H1 (cell line): ENCODE results near the gene KRTAP29-1. TPM values are rescaled to one million over a fixed set of nuclear protein-coding genes. Genes with fewer than 3 reads are reported as not detected.

Source experiments
- CTCF ChIA-PET: fragments of 300-600 bp; sonication (Branson Sonifier 250); formaldehyde crosslinking; loops from one replicate; lab custom pipeline; 2021; ENCODE audit not compliant: partially characterized antibody; lab: Charles Lee
- POLR2A ChIA-PET: fragments of 300-600 bp; sonication (Branson Sonifier 250); formaldehyde crosslinking; loops from one replicate; lab custom pipeline; 2021; ENCODE audit warnings: inconsistent platforms; ENCODE audit not compliant: partially characterized antibody; lab: Charles Lee
- DNase-seq, 2 experiments: peaks; one replicate each; pipeline versions ENCODE4 v3.0.0 to v3.0.0-alpha.2; 2010 to 2022; ENCODE audit warnings: low spot score in 2 of 2, low read depth in 1 of 2, mixed read lengths in 1 of 2
- FAIRE-seq: peaks from 2 replicates; lab custom pipeline; 2011; peaks lifted over from hg19 to GRCh38; lab: Jason Lieb, UNC
- H2AFZ ChIP-seq: 2 replicates; pipeline ENCODE4 v1.8.1; 2012; ENCODE audit warnings: low read length, inconsistent platforms
- H2AK5ac ChIP-seq: 2 replicates; pipeline ENCODE4 v1.6.1; 2013; ENCODE audit warnings: low read depth, low read length
- H2BK120ac ChIP-seq: replicated peaks from 2 replicates; pipeline ENCODE3; 2013; ENCODE audit warnings: low read depth, low read length, inconsistent platforms
- H2BK12ac ChIP-seq: 2 replicates; pipeline ENCODE4 v1.6.1; 2013; ENCODE audit warnings: low read depth, low read length
- H2BK15ac ChIP-seq: 2 replicates; pipeline ENCODE4 v1.6.1; 2013; ENCODE audit warnings: low read length
- H2BK20ac ChIP-seq: 2 replicates; pipeline ENCODE4 v1.6.1; 2013; ENCODE audit warnings: low read length
- H2BK5ac ChIP-seq: 2 replicates; pipeline ENCODE4 v1.6.1; 2013; ENCODE audit warnings: low read depth, low read length
- H3K14ac ChIP-seq: 2 replicates; pipeline ENCODE4 v1.6.1; 2013; ENCODE audit warnings: inconsistent platforms; ENCODE audit not compliant: insufficient read length
- H3K18ac ChIP-seq: 2 replicates; pipeline ENCODE4 v1.6.1; 2013; ENCODE audit warnings: low read length; ENCODE audit errors: extremely low read depth
- H3K23ac ChIP-seq: 2 replicates; pipeline ENCODE4 v1.6.1; 2013; ENCODE audit warnings: inconsistent platforms; ENCODE audit not compliant: insufficient read length
- H3K23me2 ChIP-seq: 2 replicates; pipeline ENCODE4 v1.6.1; 2013; ENCODE audit warnings: low read depth, low read length
- H3K27ac ChIP-seq: 2 replicates; pipeline ENCODE4 v1.6.1; 2011; ENCODE audit warnings: low read depth, low read length, inconsistent platforms
- H3K27me3 ChIP-seq, 4 experiments: replicated peaks in 1 of 4; 1 replicate in 1 of 4; 2 replicates in 3 of 4; pipeline versions ENCODE4 v1.6.1 to v1.8.1; 2011 to 2013; ENCODE audit warnings: low read length in 3 of 4, mild to moderate bottlenecking in 3 of 4, inconsistent platforms in 2 of 4, mixed read lengths in 2 of 4, moderate library complexity in 1 of 4; ENCODE audit not compliant: control insufficient read depth in 3 of 4, insufficient read depth in 3 of 4; ENCODE audit errors: extremely low read depth in 1 of 4
- H3K36me3 ChIP-seq, 4 experiments: 2 replicates each; pipeline versions ENCODE4 v1.6.1 to v1.8.1; 2011 to 2013; ENCODE audit warnings: mild to moderate bottlenecking in 4 of 4, low read length in 3 of 4, moderate library complexity in 2 of 4, control low read depth in 1 of 4, inconsistent platforms in 1 of 4; ENCODE audit not compliant: insufficient read depth in 4 of 4, control insufficient read depth in 2 of 4
- H3K4ac ChIP-seq: replicated peaks from 2 replicates; pipeline ENCODE3; 2013; ENCODE audit warnings: low read length, low read depth, mixed read lengths, inconsistent platforms; ENCODE audit not compliant: insufficient read length
- H3K4me1 ChIP-seq, 4 experiments: replicated peaks in 1 of 4; 1 replicate in 1 of 4; 2 replicates in 3 of 4; pipeline versions ENCODE4 v1.6.1 to v1.8.1; 2011 to 2013; ENCODE audit warnings: low read length in 3 of 4, inconsistent platforms in 2 of 4, mixed read lengths in 1 of 4; ENCODE audit not compliant: insufficient read depth in 4 of 4, control insufficient read depth in 3 of 4
- H3K4me2 ChIP-seq, 2 experiments: 2 replicates each; pipeline versions ENCODE4 v1.6.1 to v1.8.1; 2011 to 2013; ENCODE audit warnings: low read depth in 2 of 2, low read length in 2 of 2, control low read depth in 1 of 2, inconsistent platforms in 1 of 2, mild to moderate bottlenecking in 1 of 2; ENCODE audit not compliant: insufficient read depth in 1 of 2
- H3K4me3 ChIP-seq, 4 experiments: fragments of 200-600, 300-600 bp in 1 of 4; sonication (generic), shearing (Covaris generic), sonication (Bioruptor Twin) in 1 of 4; 2 replicates each; pipeline versions ENCODE4 v1.5.1 to v1.8.1; 2011 to 2016; ENCODE audit warnings: low read length in 4 of 4, low read depth in 3 of 4, control low read depth in 2 of 4, inconsistent platforms in 2 of 4, mild to moderate bottlenecking in 2 of 4, mixed read lengths in 1 of 4, moderate library complexity in 1 of 4; ENCODE audit not compliant: insufficient read depth in 2 of 4; ENCODE audit errors: extremely low read depth in 1 of 4
- H3K56ac ChIP-seq: replicated peaks from 2 replicates; pipeline ENCODE3; 2013; ENCODE audit warnings: low read depth, mild to moderate bottlenecking, mixed read lengths, low read length, inconsistent platforms; ENCODE audit not compliant: insufficient read length
- H3K79me1 ChIP-seq: 2 replicates; pipeline ENCODE4 v1.6.1; 2013; ENCODE audit warnings: low read depth, low read length, control low read depth
- H3K79me2 ChIP-seq, 2 experiments: 2 replicates each; pipeline versions ENCODE4 v1.6.1 to v1.8.1; 2012 to 2013; ENCODE audit warnings: low read length in 2 of 2, mild to moderate bottlenecking in 2 of 2, inconsistent platforms in 1 of 2; ENCODE audit not compliant: insufficient read depth in 2 of 2, control insufficient read depth in 1 of 2
- H3K9ac ChIP-seq, 4 experiments: replicated peaks in 1 of 4; 1 replicate in 1 of 4; 2 replicates in 3 of 4; pipeline versions ENCODE4 v1.6.1 to v1.8.1; 2011 to 2013; ENCODE audit warnings: low read depth in 3 of 4, low read length in 3 of 4, control low read depth in 2 of 4, mild to moderate bottlenecking in 2 of 4, moderate library complexity in 2 of 4, inconsistent platforms in 1 of 4; ENCODE audit errors: extremely low read depth in 1 of 4
- H3K9me3 ChIP-seq, 2 experiments: 2 replicates each; pipeline versions ENCODE4 v1.6.1 to v1.8.1; 2012 to 2013; ENCODE audit warnings: mild to moderate bottlenecking in 2 of 2, moderate library complexity in 2 of 2, control low read depth in 1 of 2, inconsistent platforms in 1 of 2, low read depth in 1 of 2, low read length in 1 of 2, mixed read lengths in 1 of 2; ENCODE audit not compliant: insufficient read depth in 2 of 2
- H4K20me1 ChIP-seq, 2 experiments: replicated peaks in 1 of 2; 2 replicates each; pipeline versions ENCODE3 to v1.8.1; 2011 to 2013; ENCODE audit warnings: inconsistent platforms in 2 of 2, low read length in 2 of 2, mild to moderate bottlenecking in 1 of 2; ENCODE audit not compliant: insufficient read depth in 2 of 2, control insufficient read depth in 1 of 2
- H4K5ac ChIP-seq: 2 replicates; pipeline ENCODE4 v1.6.1; 2013; ENCODE audit warnings: low read length, low read depth, mixed read lengths, inconsistent platforms; ENCODE audit not compliant: insufficient read length
- H4K8ac ChIP-seq: 2 replicates; pipeline ENCODE4 v1.8.0; 2013; ENCODE audit warnings: mild to moderate bottlenecking, moderate library complexity, low read length, inconsistent platforms; ENCODE audit not compliant: insufficient read depth; ENCODE audit errors: extremely low read depth
- H4K91ac ChIP-seq: replicated peaks from 2 replicates; pipeline ENCODE3; 2013; ENCODE audit warnings: low read length, mixed read lengths, inconsistent platforms; ENCODE audit not compliant: insufficient read length
- ATF3 ChIP-seq: IDR thresholded peaks from 2 replicates; pipeline ENCODE4 v1.6.1; 2011; ENCODE audit warnings: low read depth, mild to moderate bottlenecking, low read length; ENCODE audit not compliant: insufficient read depth
- CTBP2 ChIP-seq: IDR thresholded peaks from 2 replicates; pipeline ENCODE4 v1.7.0; 2011; ENCODE audit warnings: borderline replicate concordance, mild to moderate bottlenecking, moderate library complexity, mixed read lengths, low read length; ENCODE audit not compliant: insufficient read depth, insufficient read length
- E2F6 ChIP-seq: IDR thresholded peaks from 2 replicates; pipeline ENCODE4 v1.6.1; 2012; ENCODE audit warnings: inconsistent platforms
- FOSL1 ChIP-seq: IDR thresholded peaks from 2 replicates; pipeline ENCODE4 v1.6.1; 2011; ENCODE audit warnings: mild to moderate bottlenecking, low read depth, low read length, moderate library complexity; ENCODE audit not compliant: insufficient read depth
- HDAC2 ChIP-seq, 2 experiments: fragments of 300-600 bp in 1 of 2; sonication (generic) in 1 of 2; IDR thresholded peaks; 2 replicates each; pipeline ENCODE4 v1.6.1; 2011 to 2012; ENCODE audit warnings: low read depth in 2 of 2, low read length in 2 of 2, mild to moderate bottlenecking in 2 of 2, moderate library complexity in 2 of 2, borderline replicate concordance in 1 of 2, inconsistent platforms in 1 of 2
- JUN ChIP-seq: IDR thresholded peaks from 2 replicates; pipeline ENCODE4 v1.6.1; 2011; ENCODE audit warnings: low read depth, mild to moderate bottlenecking, improper control_type of control experiment, low read length
- KDM4A ChIP-seq: IDR thresholded peaks from one replicate; pipeline ENCODE4 v1.7.1; 2012; ENCODE audit warnings: low read depth, mild to moderate bottlenecking, moderate library complexity, low read length, inconsistent platforms; ENCODE audit not compliant: severe bottlenecking
- SIN3A ChIP-seq, 2 experiments: IDR thresholded peaks in 1 of 2; conservative IDR thresholded peaks in 1 of 2; 2 replicates each; pipeline ENCODE4 v1.6.1; 2011 to 2012; ENCODE audit warnings: low read length in 2 of 2, improper control_type of control experiment in 1 of 2, low read depth in 1 of 2, mild to moderate bottlenecking in 1 of 2
- SIX5 ChIP-seq: IDR thresholded peaks from 2 replicates; pipeline ENCODE4 v1.6.1; 2011; ENCODE audit warnings: mild to moderate bottlenecking, low read depth, low read length
- WGBS, 2 experiments: shearing (Covaris generic) in 1 of 2; methylation state at CpG; one replicate each; pipeline versions ENCODE4 v1.1.6 to v1.1.7; 2013 to 2015; ENCODE audit warnings: low lambda C conversion rate in 2 of 2, mixed read lengths in 2 of 2, inconsistent platforms in 1 of 2, low coverage in 1 of 2, missing lambda C conversion rate in 1 of 2; ENCODE audit not compliant: insufficient replicate concordance in 2 of 2, insufficient coverage in 1 of 2, insufficient read length in 1 of 2; ENCODE audit errors: extremely low coverage in 1 of 2, missing lambda C conversion rate in 1 of 2; 5-methylcytosine and 5-hydroxymethylcytosine counted together
- polyA plus RNA-seq, 7 experiments: library from polyadenylated mRNA; depleted of rRNA in 3 of 7; stranded (reverse) in 5 of 7; unstranded in 2 of 7; fragments of >200 nt in 5 of 7; fragments of 200-250 nt in 2 of 7; gene quantifications; 1 replicate in 5 of 7; 2 replicates in 1 of 7; 4 replicates in 1 of 7; pipeline versions ENCODE4 v1.2.1 to v1.2.3, GENCODE V29; 2011 to 2013; ENCODE audit warnings: missing spikeins in 2 of 7, mixed read lengths in 2 of 7
- total RNA-seq: library from RNA; stranded (reverse); fragmentation: NEBNext Ultra II Directional; extraction: Animal tissue kit (Norgen Biotek cat#: 25700); gene quantifications from 2 replicates; pipeline ENCODE4 v1.2.1, GENCODE V29; 2021
- TF ChIP-seq, protein P1 (sequence below): IDR thresholded peaks from 2 replicates; pipeline ENCODE4 v1.6.1; 2012; ENCODE audit warnings: low read length, inconsistent platforms

The KRTAP29-1 gene
- total and polyA plus RNA-seq, 2 of the 8 experiments (the other 6 are each of a cell fraction or from before 2014, with no cell fraction given), result not detected

DNA sequence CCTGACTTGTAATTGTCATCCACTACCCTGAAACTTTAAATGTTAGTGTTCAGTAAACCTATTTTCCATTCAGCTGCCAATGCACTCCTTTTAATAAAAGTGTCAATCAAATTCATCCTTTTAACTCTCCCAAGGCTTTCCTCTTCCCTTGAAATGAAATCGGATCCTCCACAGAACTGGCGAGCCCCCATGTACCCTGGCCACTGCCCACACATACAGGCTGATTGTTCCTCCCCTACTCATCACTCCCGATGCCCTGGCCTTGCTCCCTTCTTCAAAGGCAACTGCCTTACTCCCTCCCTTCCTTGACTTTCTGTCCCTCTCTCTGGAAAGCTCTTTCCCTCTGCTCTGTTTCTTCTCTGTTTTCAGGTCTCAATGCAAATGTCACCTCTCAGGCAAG is 40.4 kb upstream of the KRTAP29-1 start:
- POLR2A ChIA-PET, result interaction anchor here (0.6 kb wide), 1 partner anchor 92 kb away, joined by 3 read pairs; no protein-coding TSS in a partner anchor
- H3K18ac ChIP-seq, result no peak overlapping the region
- no peak overlapping the region for H3K14ac ChIP-seq
- no peak overlapping the region for H4K8ac ChIP-seq
- no peaks in the 10 kb centered on the region for H3K36me3 ChIP-seq
- H2BK20ac ChIP-seq, result no peak overlapping the region
- no peak overlapping the region for H3K27ac ChIP-seq
- no peak overlapping the region for H3K4me2 ChIP-seq
- no peaks in the 10 kb centered on the region for H3K23me2 ChIP-seq
- DNase-seq (no peak), FAIRE-seq (no peak)
- no peak overlapping the region for H2BK120ac ChIP-seq
- no peaks in the 10 kb centered on the region for H3K79me2 ChIP-seq
- H2AK5ac ChIP-seq, result no peak overlapping the region
- no peak overlapping the region for H4K91ac ChIP-seq
- H3K4me3 ChIP-seq, result no peak overlapping the region
- H2BK12ac ChIP-seq, result no peak overlapping the region
- CTCF ChIA-PET, result interaction anchor here (1.2 to 2.7 kb wide), 2 partner anchors 13 to 185 kb away, joined by 4 to 8 read pairs; partner anchors contain the start of gene KRT19
- H2AFZ ChIP-seq, result no peak overlapping the region
- H3K27me3 ChIP-seq, result no peaks in the 10 kb centered on the region
- 88% methylated on average over 3 of the region's 3 CpGs; no CpG with 5 or more reads in 1 of the 2 experiments for WGBS, 2 experiments
- no peak overlapping the region for H2BK5ac ChIP-seq
- no peak overlapping the region for H4K5ac ChIP-seq
- no peak overlapping the region for H3K23ac ChIP-seq
- H3K4me1 ChIP-seq, result no peaks in the 10 kb centered on the region
- H3K9me3 ChIP-seq, result peaks cover 0 to 10% of the 10 kb centered on the region in 2 experiments; a peak in 2 of 4 replicates
- no peak overlapping the region for H2BK15ac ChIP-seq
- H3K9ac ChIP-seq, result no peak overlapping the region
- H3K56ac ChIP-seq, result no peak overlapping the region
- H4K20me1 ChIP-seq, result no peaks in the 10 kb centered on the region
- no peak overlapping the region for H3K4ac ChIP-seq
- no peaks in the 10 kb centered on the region for H3K79me1 ChIP-seq
- TF ChIP-seq FOSL1 (no peak), HDAC2 (IDR thresholded peaks at IDR 0.05; ENCODE audit: borderline replicate concordance in 1 of 2, low read depth in 2 of 2, low read length in 2 of 2) (no peak), SIX5 (no peak), JUN (no peak), ATF3 (no peak), SIN3A (conservative IDR thresholded peaks at IDR 0.05 in 1 of 2, IDR thresholded peaks at IDR 0.05 in 1 of 2; ENCODE audit: low read depth in 1 of 2, low read length in 2 of 2) (no peak), E2F6 (no peak), CTBP2 (no peak), KDM4A (no peak)
- TF ChIP-seq, protein P1, sequence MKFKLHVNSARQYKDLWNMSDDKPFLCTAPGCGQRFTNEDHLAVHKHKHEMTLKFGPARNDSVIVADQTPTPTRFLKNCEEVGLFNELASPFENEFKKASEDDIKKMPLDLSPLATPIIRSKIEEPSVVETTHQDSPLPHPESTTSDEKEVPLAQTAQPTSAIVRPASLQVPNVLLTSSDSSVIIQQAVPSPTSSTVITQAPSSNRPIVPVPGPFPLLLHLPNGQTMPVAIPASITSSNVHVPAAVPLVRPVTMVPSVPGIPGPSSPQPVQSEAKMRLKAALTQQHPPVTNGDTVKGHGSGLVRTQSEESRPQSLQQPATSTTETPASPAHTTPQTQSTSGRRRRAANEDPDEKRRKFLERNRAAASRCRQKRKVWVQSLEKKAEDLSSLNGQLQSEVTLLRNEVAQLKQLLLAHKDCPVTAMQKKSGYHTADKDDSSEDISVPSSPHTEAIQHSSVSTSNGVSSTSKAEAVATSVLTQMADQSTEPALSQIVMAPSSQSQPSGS, result no peak
